Peyer's patch (tissue), 4 donors: ENCODE results near the gene VSIR. TPM values are rescaled to one million over a fixed set of nuclear protein-coding genes. Genes with fewer than 3 reads are reported as not detected.

Experiments used
- DNase-seq, 3 donors: peaks; one replicate each; pipeline ENCODE4 v3.0.0-alpha.2; 2017 to 2019
- H3K27ac ChIP-seq, 4 donors: fragments of 200-600 bp; sonication (generic); one replicate each; pipeline ENCODE4 v1.5.1; 2016 to 2019
- H3K27me3 ChIP-seq, 2 donors: fragments of 200-600 bp; sonication (generic); one replicate each; pipeline ENCODE4 v1.5.1; 2019
- H3K36me3 ChIP-seq, 3 donors: fragments of 200-600 bp; sonication (generic); one replicate each; pipeline ENCODE4 v1.5.1; 2016 to 2019
- H3K4me1 ChIP-seq, 4 donors: fragments of 200-600 bp; sonication (generic); one replicate each; pipeline ENCODE4 v1.5.1; 2016 to 2019
- H3K4me3 ChIP-seq, 4 donors: fragments of 200-600 bp; sonication (generic); 1 replicate in 3 of 4; 2 replicates in 1 of 4; pipeline ENCODE4 v1.5.1; 2016 to 2019; ENCODE audit warnings: mild to moderate bottlenecking in 1 of 4
- H3K9me3 ChIP-seq, 4 donors: fragments of 200-600 bp; sonication (generic); one replicate each; pipeline ENCODE4 v1.5.1; 2016 to 2019; ENCODE audit warnings: mild to moderate bottlenecking in 1 of 4
- CTCF ChIP-seq, 6 experiments: fragments of 450-650 bp in 4 of 6; fragments of 200-600 bp in 2 of 6; sonication (generic) in 1 of 6; IDR thresholded peaks; one replicate each; pipeline ENCODE4 v1.5.1; 2017 to 2019; ENCODE audit warnings: antibody characterized with exemption in 6 of 6, mild to moderate bottlenecking in 3 of 6, moderate library complexity in 1 of 6
- POLR2A ChIP-seq, 2 donors: fragments of 450-650 bp; IDR thresholded peaks; one replicate each; pipeline ENCODE4 v1.5.1; 2017; ENCODE audit warnings: antibody characterized with exemption in 2 of 2, mild to moderate bottlenecking in 2 of 2, moderate library complexity in 2 of 2
- total RNA-seq, 4 donors: library from RNA; depleted of rRNA; stranded (reverse); fragments of >200 nt; gene quantifications; one replicate each; pipeline ENCODE4 v1.1.0, GENCODE V29; 2016

Gene VSIR
- total RNA-seq, 4 donors from 2014 or later = 38.0 to 169 (median 127) TPM

- TF ChIP-seq POLR2A (IDR thresholded peaks at IDR 0.05) (no peak), CTCF (IDR thresholded peaks at IDR 0.05) (no peak)
- peak overlapping the region in 2 of 4 donors; percentile 20 to 39 for H3K27ac ChIP-seq
- H3K36me3 ChIP-seq = peaks cover 0 to 29% (median 0%) of the 10 kb centered on the region in 3 donors
- DNase-seq = no peak
- no peak overlapping the region for H3K4me3 ChIP-seq
- no peaks in the 10 kb centered on the region for H3K27me3 ChIP-seq
- no peaks in the 10 kb centered on the region for H3K9me3 ChIP-seq
- peaks cover 21 to 68% (median 40%) of the 10 kb centered on the region in 4 donors for H3K4me1 ChIP-seq
These were observed 9.8 kb downstream of the VSIR start for GRCh38 chr10:71763352-71764127.

- H3K4me3 ChIP-seq = no peak overlapping the region
- peaks cover 14 to 68% (median 30%) of the 10 kb centered on the region in 4 donors for H3K4me1 ChIP-seq
- no peak for TF ChIP-seq CTCF (IDR thresholded peaks at IDR 0.05)
- TF ChIP-seq POLR2A (IDR thresholded peaks at IDR 0.05) = no peak
- no peaks in the 10 kb centered on the region for H3K9me3 ChIP-seq
- H3K27ac ChIP-seq = peak overlapping the region in 2 of 4 donors; percentile 2 to 54
- DNase-seq = no peak
- H3K27me3 ChIP-seq = no peaks in the 10 kb centered on the region
- peaks cover 0 to 34% (median 0%) of the 10 kb centered on the region in 3 donors for H3K36me3 ChIP-seq
These were observed 11.0 kb downstream of the VSIR start for GRCh38 chr10:71762324-71762723.

- TF ChIP-seq POLR2A (IDR thresholded peaks at IDR 0.05) (no peak), CTCF (IDR thresholded peaks at IDR 0.05) (no peak)
- Histone ChIP-seq H3K27ac (peak overlapping the region in 2 of 4 donors; percentile 38 to 54), H3K4me3 (no peak overlapping the region), H3K27me3 (no peaks in the 10 kb centered on the region), H3K4me1 (peaks cover 10 to 68% (median 26%) of the 10 kb centered on the region in 4 donors), H3K36me3 (peaks cover 0 to 34% (median 0%) of the 10 kb centered on the region in 3 donors), H3K9me3 (no peaks in the 10 kb centered on the region)
- no peak for DNase-seq
These were observed 11.7 kb downstream of the VSIR start for GRCh38 chr10:71761541-71762113.

GRCh38 chr10:71761105-71761511, 12.2 kb downstream of the VSIR start:
- Histone ChIP-seq H3K4me3 (no peak overlapping the region), H3K27me3 (no peaks in the 10 kb centered on the region), H3K36me3 (peaks cover 0 to 34% (median 0%) of the 10 kb centered on the region in 3 donors), H3K4me1 (peaks cover 5 to 68% (median 22%) of the 10 kb centered on the region in 4 donors), H3K9me3 (no peaks in the 10 kb centered on the region), H3K27ac (peak overlapping the region in 2 of 4 donors; percentile 38 to 54)
- DNase-seq = no peak
- TF ChIP-seq POLR2A (IDR thresholded peaks at IDR 0.05) = no peak
- no peak for TF ChIP-seq CTCF (IDR thresholded peaks at IDR 0.05)

- TF ChIP-seq CTCF (IDR thresholded peaks at IDR 0.05) (no peak), POLR2A (IDR thresholded peaks at IDR 0.05) (peak; percentile 37 to 76)
- Histone ChIP-seq H3K4me3 (peak overlapping the region in 1 of 4 donors; percentile 4), H3K4me1 (peaks cover 9 to 76% (median 44%) of the 10 kb centered on the region in 4 donors), H3K9me3 (no peaks in the 10 kb centered on the region), H3K27me3 (no peaks in the 10 kb centered on the region), H3K27ac (peak overlapping the region; percentile 81 to 93 (median 88)), H3K36me3 (peaks cover 0 to 41% (median 0%) of the 10 kb centered on the region in 3 donors)
- DNase-seq = peak in 2 of 3 donors; percentile 80 to 87
These were observed 15.9 kb downstream of the VSIR start for GRCh38 chr10:71757399-71757922.
